ENCODE results near the gene CLIC3.

- TF ChIP-seq, protein P1, sequence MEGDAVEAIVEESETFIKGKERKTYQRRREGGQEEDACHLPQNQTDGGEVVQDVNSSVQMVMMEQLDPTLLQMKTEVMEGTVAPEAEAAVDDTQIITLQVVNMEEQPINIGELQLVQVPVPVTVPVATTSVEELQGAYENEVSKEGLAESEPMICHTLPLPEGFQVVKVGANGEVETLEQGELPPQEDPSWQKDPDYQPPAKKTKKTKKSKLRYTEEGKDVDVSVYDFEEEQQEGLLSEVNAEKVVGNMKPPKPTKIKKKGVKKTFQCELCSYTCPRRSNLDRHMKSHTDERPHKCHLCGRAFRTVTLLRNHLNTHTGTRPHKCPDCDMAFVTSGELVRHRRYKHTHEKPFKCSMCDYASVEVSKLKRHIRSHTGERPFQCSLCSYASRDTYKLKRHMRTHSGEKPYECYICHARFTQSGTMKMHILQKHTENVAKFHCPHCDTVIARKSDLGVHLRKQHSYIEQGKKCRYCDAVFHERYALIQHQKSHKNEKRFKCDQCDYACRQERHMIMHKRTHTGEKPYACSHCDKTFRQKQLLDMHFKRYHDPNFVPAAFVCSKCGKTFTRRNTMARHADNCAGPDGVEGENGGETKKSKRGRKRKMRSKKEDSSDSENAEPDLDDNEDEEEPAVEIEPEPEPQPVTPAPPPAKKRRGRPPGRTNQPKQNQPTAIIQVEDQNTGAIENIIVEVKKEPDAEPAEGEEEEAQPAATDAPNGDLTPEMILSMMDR (IDR thresholded peaks at IDR 0.05): no peak
- no peak for TF ChIP-seq EZH2 (IDR thresholded peaks at IDR 0.05; ENCODE audit: borderline replicate concordance, insufficient read depth, low read depth, low read length, poor library complexity, severe bottlenecking)
These were observed 31.2 kb upstream of the CLIC3 start, which contains the start of gene ABCA2 for GRCh38 chr9:137027369-137028262.

Data from B cell (primary cell).